Measurements from ENCODE around the gene NPHS1.
"Not testable (repeated sequence)": the region's sequence is repeated elsewhere in the genome, so short reads cannot be mapped to it uniquely, and the experiment has no call there.

The NPHS1 gene

GRCh38 chr19:35879068-35879467 lies 26.8 kb upstream of the NPHS1 start:
- no peak for DNase-seq

- DNase-seq: no peak
Observed at GRCh38 chr19:35874392-35874930, 22.2 kb upstream of the NPHS1 start.

GRCh38 chr19:35872180-35872579 lies 19.9 kb upstream of the NPHS1 start:
- no peak for DNase-seq

GRCh38 chr19:35871611-35872010 lies 19.3 kb upstream of the NPHS1 start:
- no peak for DNase-seq

- DNase-seq: no peak
Observed at GRCh38 chr19:35870798-35871197, 18.5 kb upstream of the NPHS1 start.

GRCh38 chr19:35870124-35870736 lies 17.9 kb upstream of the NPHS1 start:
- not testable (repeated sequence) for DNase-seq

- peak; percentile 70 for DNase-seq
Observed at GRCh38 chr19:35869327-35870123, 17.2 kb upstream of the NPHS1 start.

- DNase-seq: no peak
Observed at GRCh38 chr19:35868823-35869326, 16.6 kb upstream of the NPHS1 start.

GRCh38 chr19:35868172-35868822 lies 16.0 kb upstream of the NPHS1 start, which contains the start of gene APLP1:
TSS of gene APLP1 (plus strand) at chr19:35868574. CDS start at chr19:35868637, 63 bp downstream.
- DNase-seq: peak; percentile 56

GRCh38 chr19:35863018-35863417 lies 10.7 kb upstream of the NPHS1 start:
- DNase-seq: no peak

GRCh38 chr19:35862528-35862927 lies 10.2 kb upstream of the NPHS1 start:
- DNase-seq: no peak

- no peak for DNase-seq
Observed at GRCh38 chr19:35861640-35862160, 9.4 kb upstream of the NPHS1 start.

- no peak for DNase-seq
Observed at GRCh38 chr19:35860818-35861639, 8.7 kb upstream of the NPHS1 start.

- no peak for DNase-seq
Observed at GRCh38 chr19:35860436-35860817, 8.1 kb upstream of the NPHS1 start.

GRCh38 chr19:35859414-35859813 lies 7.1 kb upstream of the NPHS1 start:
- no peak for DNase-seq

GRCh38 chr19:35858311-35858710 lies 6.0 kb upstream of the NPHS1 start:
- DNase-seq: no peak

GRCh38 chr19:35856546-35857149 lies 4.3 kb upstream of the NPHS1 start, which contains the start of gene KIRREL2:
TSS of gene KIRREL2 (plus strand) at chr19:35856911. CDS start at chr19:35857120, 209 bp downstream.
- DNase-seq: no peak

- no peak for DNase-seq
Observed at GRCh38 chr19:35853038-35853756, 893 bp upstream of the NPHS1 start.

GRCh38 chr19:35851213-35852028 lies 883 bp downstream of the NPHS1 start:
- DNase-seq: no peak

GRCh38 chr19:35848919-35849505 lies 3.3 kb downstream of the NPHS1 start:
- no peak for DNase-seq
